ENCODE results near the gene FAM25G.

DNA sequence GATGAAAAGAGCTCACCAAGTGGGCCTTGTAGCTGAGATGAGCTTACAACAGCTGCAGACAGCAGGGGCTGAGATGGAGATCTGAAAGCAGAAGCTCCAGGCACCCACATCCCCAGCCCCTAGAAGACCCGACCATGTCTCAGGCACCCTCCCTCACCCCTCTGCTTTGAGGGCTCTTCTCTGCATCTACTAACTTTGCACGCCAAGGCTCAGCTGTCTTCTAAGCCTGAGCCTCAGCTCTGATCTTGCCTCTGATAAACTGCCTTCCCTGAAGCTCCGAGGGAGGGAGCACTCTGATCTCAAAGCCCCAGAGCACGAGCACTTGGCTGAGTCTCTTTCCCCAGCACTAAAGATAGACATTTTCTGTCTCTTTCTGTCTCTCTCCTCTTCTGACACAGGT lies 49.6 kb downstream of the FAM25G start:
- TF ChIP-seq EZH2 (IDR thresholded peaks at IDR 0.05; ENCODE audit: borderline replicate concordance, low read depth, low read length, severe bottlenecking): no peak
- TF ChIP-seq, protein P1, sequence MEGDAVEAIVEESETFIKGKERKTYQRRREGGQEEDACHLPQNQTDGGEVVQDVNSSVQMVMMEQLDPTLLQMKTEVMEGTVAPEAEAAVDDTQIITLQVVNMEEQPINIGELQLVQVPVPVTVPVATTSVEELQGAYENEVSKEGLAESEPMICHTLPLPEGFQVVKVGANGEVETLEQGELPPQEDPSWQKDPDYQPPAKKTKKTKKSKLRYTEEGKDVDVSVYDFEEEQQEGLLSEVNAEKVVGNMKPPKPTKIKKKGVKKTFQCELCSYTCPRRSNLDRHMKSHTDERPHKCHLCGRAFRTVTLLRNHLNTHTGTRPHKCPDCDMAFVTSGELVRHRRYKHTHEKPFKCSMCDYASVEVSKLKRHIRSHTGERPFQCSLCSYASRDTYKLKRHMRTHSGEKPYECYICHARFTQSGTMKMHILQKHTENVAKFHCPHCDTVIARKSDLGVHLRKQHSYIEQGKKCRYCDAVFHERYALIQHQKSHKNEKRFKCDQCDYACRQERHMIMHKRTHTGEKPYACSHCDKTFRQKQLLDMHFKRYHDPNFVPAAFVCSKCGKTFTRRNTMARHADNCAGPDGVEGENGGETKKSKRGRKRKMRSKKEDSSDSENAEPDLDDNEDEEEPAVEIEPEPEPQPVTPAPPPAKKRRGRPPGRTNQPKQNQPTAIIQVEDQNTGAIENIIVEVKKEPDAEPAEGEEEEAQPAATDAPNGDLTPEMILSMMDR (IDR thresholded peaks at IDR 0.05; ENCODE audit: borderline replicate concordance, extremely low read depth, low read length, poor library complexity, severe bottlenecking): no peak
